RWPE2 (cell line): ENCODE data around the gene RAD23A.

ENCODE experiments used
- ATAC-seq: fragments of 200-7000 bp; cut with Tn5 transposase; 3 replicates; pipeline ENCODE4 v1.9.1; 2021; ENCODE audit warnings: low read depth
- DNase-seq: peaks from one replicate; pipeline ENCODE4 v3.0.0-alpha.2; 2020; ENCODE audit warnings: low spot score
- H3K27ac ChIP-seq: fragments of 450-650 bp; 2 replicates; pipeline ENCODE4 v1.5.1; 2017; ENCODE audit warnings: mild to moderate bottlenecking; ENCODE audit not compliant: poor library complexity, severe bottlenecking
- H3K27me3 ChIP-seq: fragments of 250-450 bp; sonication (Bioruptor Pico); 2 replicates; pipeline ENCODE4 v1.5.1; 2021; ENCODE audit warnings: mild to moderate bottlenecking, moderate library complexity; ENCODE audit not compliant: insufficient read depth, poor library complexity, severe bottlenecking
- H3K36me3 ChIP-seq: fragments of 250-450 bp; sonication (Bioruptor Pico); 2 replicates; pipeline ENCODE4 v1.5.1; 2020; ENCODE audit warnings: low read depth, mild to moderate bottlenecking, moderate library complexity
- H3K4me1 ChIP-seq: fragments of 250-450 bp; sonication (Bioruptor Pico); 2 replicates; pipeline ENCODE4 v1.5.1; 2021; ENCODE audit warnings: mild to moderate bottlenecking, moderate library complexity; ENCODE audit not compliant: insufficient read depth, poor library complexity, severe bottlenecking
- H3K4me3 ChIP-seq: fragments of 250-450 bp; sonication (Bioruptor Pico); 2 replicates; pipeline ENCODE4 v1.5.1; 2021; ENCODE audit warnings: mild to moderate bottlenecking, moderate library complexity; ENCODE audit not compliant: severe bottlenecking
- H3K9me3 ChIP-seq: fragments of 250-450 bp; sonication (Bioruptor Pico); 2 replicates; pipeline ENCODE4 v1.5.1; 2021; ENCODE audit warnings: mild to moderate bottlenecking, moderate library complexity; ENCODE audit not compliant: severe bottlenecking
- CTCF ChIP-seq: fragments of 450-650 bp; IDR thresholded peaks from one replicate; pipeline ENCODE4 v1.5.1; 2017; ENCODE audit warnings: mild to moderate bottlenecking, moderate library complexity; ENCODE audit not compliant: poor library complexity, severe bottlenecking

Gene RAD23A

GRCh38 chr19:12940897-12941296, 4.8 kb upstream of the RAD23A start:
- no peaks in the 10 kb centered on the region for H3K27me3 ChIP-seq
- H3K4me3 ChIP-seq = peak overlapping the region; percentile 94
- no peaks in the 10 kb centered on the region for H3K9me3 ChIP-seq
- H3K4me1 ChIP-seq = peaks cover 15% of the 10 kb centered on the region
- peak overlapping the region; percentile 88 for H3K27ac ChIP-seq
- TF ChIP-seq CTCF = no peak
- peaks cover 67% of the 10 kb centered on the region for H3K36me3 ChIP-seq
- no peak for ATAC-seq
- DNase-seq = no peak

GRCh38 chr19:12943437-12944044, 2.1 kb upstream of the RAD23A start:
- no peak for TF ChIP-seq CTCF
- Histone ChIP-seq H3K36me3 (peaks cover 90% of the 10 kb centered on the region), H3K27ac (peak overlapping the region; percentile 88), H3K4me1 (peaks cover 24% of the 10 kb centered on the region), H3K4me3 (no peak overlapping the region), H3K9me3 (no peaks in the 10 kb centered on the region), H3K27me3 (no peaks in the 10 kb centered on the region)
- DNase-seq = no peak
- ATAC-seq = no peak

- ATAC-seq (no peak), DNase-seq (no peak)
- TF ChIP-seq CTCF = no peak
- peaks cover 90% of the 10 kb centered on the region for H3K36me3 ChIP-seq
- peaks cover 24% of the 10 kb centered on the region for H3K4me1 ChIP-seq
- no peaks in the 10 kb centered on the region for H3K27me3 ChIP-seq
- peak overlapping the region; percentile 88 for H3K27ac ChIP-seq
- no peaks in the 10 kb centered on the region for H3K9me3 ChIP-seq
- H3K4me3 ChIP-seq = no peak overlapping the region
These were observed 1.5 kb upstream of the RAD23A start for GRCh38 chr19:12944104-12944674.

- DNase-seq = peak; percentile 80
- H3K4me1 ChIP-seq = peaks cover 9% of the 10 kb centered on the region
- H3K36me3 ChIP-seq = peaks cover 87% of the 10 kb centered on the region
- ATAC-seq = peak; percentile 75
- no peak for TF ChIP-seq CTCF
- H3K27ac ChIP-seq = peak overlapping the region; percentile 88
- H3K4me3 ChIP-seq = peak overlapping the region; percentile 46
- no peaks in the 10 kb centered on the region for H3K9me3 ChIP-seq
- no peaks in the 10 kb centered on the region for H3K27me3 ChIP-seq
These were observed 545 bp downstream of the RAD23A start for GRCh38 chr19:12946092-12946721.
